HepG2 (cell line): ENCODE results near the gene HMCN2. TPM values are rescaled to one million over a fixed set of nuclear protein-coding genes. Genes with fewer than 3 reads are reported as not detected.

Experiments
- BORCS8-MEF2B ChIP-seq: sonication (generic); formaldehyde crosslinking; IDR thresholded peaks from 2 replicates; pipeline ENCODE4 v1.8.0; 2022; ENCODE audit warnings: mild to moderate bottlenecking, missing genetic modification reagents
- GPN1 ChIP-seq: sonication (generic); formaldehyde crosslinking; IDR thresholded peaks from 2 replicates; pipeline ENCODE4 v1.5.1; 2020; ENCODE audit warnings: missing genetic modification reagents, borderline replicate concordance
- KMT2B ChIP-seq: IDR thresholded peaks from 2 replicates; pipeline ENCODE4 v1.6.1; 2016; ENCODE audit warnings: missing genetic modification reagents, missing compliant biosample characterization
- MXD4 ChIP-seq: IDR thresholded peaks from 2 replicates; pipeline ENCODE4 v1.6.1; 2016; ENCODE audit warnings: mild to moderate bottlenecking, missing biosample characterization, missing genetic modification reagents
- NR2C2 ChIP-seq: sonication (generic); formaldehyde crosslinking; IDR thresholded peaks from 2 replicates; pipeline ENCODE4 v1.4.0; 2020; ENCODE audit warnings: missing genetic modification reagents, mild to moderate bottlenecking, moderate library complexity, borderline replicate concordance
- REL ChIP-seq: sonication (generic); formaldehyde crosslinking; conservative IDR thresholded peaks from 2 replicates; pipeline ENCODE4 v1.8.0; 2022; ENCODE audit warnings: mild to moderate bottlenecking, missing genetic modification reagents, moderate library complexity
- SIX4 ChIP-seq: sonication (generic); formaldehyde crosslinking; IDR thresholded peaks from 2 replicates; pipeline ENCODE4 v1.4.0; 2020; ENCODE audit warnings: missing genetic modification reagents
- THYN1 ChIP-seq: sonication (generic); formaldehyde crosslinking; IDR thresholded peaks from 2 replicates; pipeline ENCODE4 v1.8.1; 2023; ENCODE audit warnings: low read depth, mild to moderate bottlenecking, moderate library complexity, missing genetic modification reagents, borderline replicate concordance
- ZFP41 ChIP-seq: sonication (generic); formaldehyde crosslinking; IDR thresholded peaks from 2 replicates; pipeline ENCODE4 v1.4.0; 2020; ENCODE audit warnings: mild to moderate bottlenecking, missing genetic modification reagents, borderline replicate concordance
- ZMAT5 ChIP-seq: sonication (generic); formaldehyde crosslinking; IDR thresholded peaks from 2 replicates; pipeline ENCODE4 v1.5.0; 2020; ENCODE audit warnings: mild to moderate bottlenecking, low read depth, missing genetic modification reagents, borderline replicate concordance
- ZNF160 ChIP-seq: sonication (generic); formaldehyde crosslinking; IDR thresholded peaks from 2 replicates; pipeline ENCODE4 v1.8.0; 2022; ENCODE audit warnings: mild to moderate bottlenecking, inconsistent platforms, missing genetic modification reagents
- ZNF20 ChIP-seq: sonication (generic); formaldehyde crosslinking; IDR thresholded peaks from 2 replicates; pipeline ENCODE4 v1.4.0; 2020; ENCODE audit warnings: mild to moderate bottlenecking, moderate library complexity, missing genetic modification reagents
- ZNF350 ChIP-seq: sonication (generic); formaldehyde crosslinking; IDR thresholded peaks from 2 replicates; pipeline ENCODE4 v1.4.0; 2020; ENCODE audit warnings: mild to moderate bottlenecking, low read depth, missing genetic modification reagents, borderline replicate concordance
- ZNF430 ChIP-seq: sonication (generic); formaldehyde crosslinking; IDR thresholded peaks from 2 replicates; pipeline ENCODE4 v1.9.0; 2021; ENCODE audit warnings: mild to moderate bottlenecking, missing genetic modification reagents
- ZNF740 ChIP-seq: sonication (generic); formaldehyde crosslinking; IDR thresholded peaks from 2 replicates; pipeline ENCODE4 v1.4.0; 2020; ENCODE audit warnings: missing genetic modification reagents
- ZNF770 ChIP-seq: sonication (generic); formaldehyde crosslinking; IDR thresholded peaks from 2 replicates; pipeline ENCODE4 v1.5.0; 2020; ENCODE audit warnings: mild to moderate bottlenecking, missing genetic modification reagents
- ZSCAN31 ChIP-seq: sonication (generic); formaldehyde crosslinking; IDR thresholded peaks from 2 replicates; pipeline ENCODE4 v1.5.0; 2020; ENCODE audit warnings: low read depth, mild to moderate bottlenecking, missing genetic modification reagents
- polyA plus RNA-seq, 8 experiments: library from polyadenylated mRNA; depleted of rRNA in 3 of 8; stranded (reverse) in 7 of 8; unstranded in 1 of 8; fragments of >200 nt; fragmentation: Illumina TruSeq in 4 of 8; extraction: Trizol in 4 of 8; gene quantifications; 2 replicates each; pipeline versions ENCODE4 v1.2.1 to v1.2.3, GENCODE V29; 2011 to 2016; ENCODE audit warnings: low read depth in 4 of 8, missing spikeins in 1 of 8, mixed read lengths in 1 of 8; ENCODE audit not compliant: insufficient read depth in 1 of 8
- total RNA-seq, 5 experiments: library from RNA; depleted of rRNA; stranded (reverse); fragments of >200 nt; fragmentation: Illumina TruSeq; extraction: Trizol; gene quantifications; 2 replicates each; pipeline ENCODE4 v1.2.3, GENCODE V29; 2016; ENCODE audit warnings: low read depth in 1 of 5
- TF ChIP-seq, protein P1 (sequence below): sonication (generic); formaldehyde crosslinking; IDR thresholded peaks from 2 replicates; pipeline ENCODE4 v1.5.0; 2020; ENCODE audit warnings: missing genetic modification reagents
- TF ChIP-seq, protein P2 (sequence below): sonication (generic); formaldehyde crosslinking; IDR thresholded peaks from 2 replicates; pipeline ENCODE4 v1.4.0; 2020; ENCODE audit warnings: missing genetic modification reagents, borderline replicate concordance

The HMCN2 gene
- total and polyA plus RNA-seq, 2 of the 13 experiments (the other 11 are each of a cell fraction or from before 2014, with no cell fraction given) = 0.09 TPM; not detected in 1

GRCh38 chr9:130450344-130451003 lies 184.9 kb downstream of the HMCN2 start (continued):
- TF ChIP-seq, protein P1, sequence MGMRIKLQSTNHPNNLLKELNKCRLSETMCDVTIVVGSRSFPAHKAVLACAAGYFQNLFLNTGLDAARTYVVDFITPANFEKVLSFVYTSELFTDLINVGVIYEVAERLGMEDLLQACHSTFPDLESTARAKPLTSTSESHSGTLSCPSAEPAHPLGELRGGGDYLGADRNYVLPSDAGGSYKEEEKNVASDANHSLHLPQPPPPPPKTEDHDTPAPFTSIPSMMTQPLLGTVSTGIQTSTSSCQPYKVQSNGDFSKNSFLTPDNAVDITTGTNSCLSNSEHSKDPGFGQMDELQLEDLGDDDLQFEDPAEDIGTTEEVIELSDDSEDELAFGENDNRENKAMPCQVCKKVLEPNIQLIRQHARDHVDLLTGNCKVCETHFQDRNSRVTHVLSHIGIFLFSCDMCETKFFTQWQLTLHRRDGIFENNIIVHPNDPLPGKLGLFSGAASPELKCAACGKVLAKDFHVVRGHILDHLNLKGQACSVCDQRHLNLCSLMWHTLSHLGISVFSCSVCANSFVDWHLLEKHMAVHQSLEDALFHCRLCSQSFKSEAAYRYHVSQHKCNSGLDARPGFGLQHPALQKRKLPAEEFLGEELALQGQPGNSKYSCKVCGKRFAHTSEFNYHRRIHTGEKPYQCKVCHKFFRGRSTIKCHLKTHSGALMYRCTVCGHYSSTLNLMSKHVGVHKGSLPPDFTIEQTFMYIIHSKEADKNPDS (CRISPR knock-in tag) = no peak
- TF ChIP-seq ZNF740 (peak; percentile 76; the same call in 1 of the 2 replicates), MXD4 (CRISPR knock-in tag) (peak; percentile 91), GPN1 (CRISPR knock-in tag) (no peak), NR2C2 (CRISPR knock-in tag) (peak; percentile 84), REL (CRISPR knock-in tag) (peak; percentile 82; the same call in 1 of the 2 replicates), ZFP41 (peak; percentile 54; the same call in 1 of the 2 replicates), BORCS8-MEF2B (CRISPR knock-in tag) (peak; percentile 97), SIX4 (CRISPR knock-in tag) (peak; percentile 79), KMT2B (CRISPR knock-in tag) (peak; percentile 79; the same call in 1 of the 2 replicates), ZNF160 (CRISPR knock-in tag) (peak; percentile 82; the same call in 1 of the 2 replicates), ZMAT5 (no peak), ZSCAN31 (CRISPR knock-in tag) (peak; percentile 97), ZNF430 (CRISPR knock-in tag) (peak; percentile 99), ZNF350 (CRISPR knock-in tag) (peak; percentile 95), ZNF20 (CRISPR knock-in tag) (no peak), THYN1 (CRISPR knock-in tag) (no peak), ZNF770 (CRISPR knock-in tag) (peak; percentile 87)
- TF ChIP-seq, protein P2, sequence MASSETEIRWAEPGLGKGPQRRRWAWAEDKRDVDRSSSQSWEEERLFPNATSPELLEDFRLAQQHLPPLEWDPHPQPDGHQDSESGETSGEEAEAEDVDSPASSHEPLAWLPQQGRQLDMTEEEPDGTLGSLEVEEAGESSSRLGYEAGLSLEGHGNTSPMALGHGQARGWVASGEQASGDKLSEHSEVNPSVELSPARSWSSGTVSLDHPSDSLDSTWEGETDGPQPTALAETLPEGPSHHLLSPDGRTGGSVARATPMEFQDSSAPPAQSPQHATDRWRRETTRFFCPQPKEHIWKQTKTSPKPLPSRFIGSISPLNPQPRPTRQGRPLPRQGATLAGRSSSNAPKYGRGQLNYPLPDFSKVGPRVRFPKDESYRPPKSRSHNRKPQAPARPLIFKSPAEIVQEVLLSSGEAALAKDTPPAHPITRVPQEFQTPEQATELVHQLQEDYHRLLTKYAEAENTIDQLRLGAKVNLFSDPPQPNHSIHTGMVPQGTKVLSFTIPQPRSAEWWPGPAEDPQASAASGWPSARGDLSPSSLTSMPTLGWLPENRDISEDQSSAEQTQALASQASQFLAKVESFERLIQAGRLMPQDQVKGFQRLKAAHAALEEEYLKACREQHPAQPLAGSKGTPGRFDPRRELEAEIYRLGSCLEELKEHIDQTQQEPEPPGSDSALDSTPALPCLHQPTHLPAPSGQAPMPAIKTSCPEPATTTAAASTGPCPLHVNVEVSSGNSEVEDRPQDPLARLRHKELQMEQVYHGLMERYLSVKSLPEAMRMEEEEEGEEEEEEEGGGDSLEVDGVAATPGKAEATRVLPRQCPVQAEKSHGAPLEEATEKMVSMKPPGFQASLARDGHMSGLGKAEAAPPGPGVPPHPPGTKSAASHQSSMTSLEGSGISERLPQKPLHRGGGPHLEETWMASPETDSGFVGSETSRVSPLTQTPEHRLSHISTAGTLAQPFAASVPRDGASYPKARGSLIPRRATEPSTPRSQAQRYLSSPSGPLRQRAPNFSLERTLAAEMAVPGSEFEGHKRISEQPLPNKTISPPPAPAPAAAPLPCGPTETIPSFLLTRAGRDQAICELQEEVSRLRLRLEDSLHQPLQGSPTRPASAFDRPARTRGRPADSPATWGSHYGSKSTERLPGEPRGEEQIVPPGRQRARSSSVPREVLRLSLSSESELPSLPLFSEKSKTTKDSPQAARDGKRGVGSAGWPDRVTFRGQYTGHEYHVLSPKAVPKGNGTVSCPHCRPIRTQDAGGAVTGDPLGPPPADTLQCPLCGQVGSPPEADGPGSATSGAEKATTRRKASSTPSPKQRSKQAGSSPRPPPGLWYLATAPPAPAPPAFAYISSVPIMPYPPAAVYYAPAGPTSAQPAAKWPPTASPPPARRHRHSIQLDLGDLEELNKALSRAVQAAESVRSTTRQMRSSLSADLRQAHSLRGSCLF = no peak; the same call in 1 of the 2 replicates
